ENCODE results near the gene GADD45A.

GRCh38 chr1:67650061-67650460, 34.9 kb upstream of the GADD45A start:
- TF ChIP-seq SIN3A (IDR thresholded peaks at IDR 0.05; ENCODE audit: borderline replicate concordance, insufficient read depth, low read length) = no peak
- no peak for TF ChIP-seq POLR2AphosphoS5 (IDR thresholded peaks at IDR 0.05; ENCODE audit: low read depth, low read length)
- TF ChIP-seq REST (IDR thresholded peaks at IDR 0.05; ENCODE audit: insufficient read depth in 1 of 2, low read depth in 2 of 2, low read length in 2 of 2) = no peak
- TF ChIP-seq TAF1 (IDR thresholded peaks at IDR 0.05; ENCODE audit: borderline replicate concordance, insufficient read depth, low read length) = no peak
- TF ChIP-seq FOXP2 (optimal IDR thresholded peaks at IDR 0.05; ENCODE audit: borderline replicate concordance, extremely low read depth, extremely low read length, insufficient read depth) = no peak

All from PFSK-1 (cell line).